ENCODE results near the gene RAD21L1. TPM values are rescaled to one million over a fixed set of nuclear protein-coding genes. Genes with fewer than 3 reads are reported as not detected.

Gene RAD21L1
- total and polyA plus RNA-seq, 2 donors (not counting 3 experiments of a cell fraction or from before 2014, with no cell fraction given), result 0.06 TPM; not detected in 1

GRCh38 chr20:1272368-1273100 is 46.7 kb downstream of the RAD21L1 start:
- Histone ChIP-seq H3K4me3 (replicated peaks in 1 of 3; ENCODE audit: insufficient read depth in 1 of 3, low read depth in 1 of 3, low read length in 3 of 3) (no peak overlapping the region), H2AFZ (ENCODE audit: low read depth, low read length) (no peak overlapping the region), H3K27me3 (ENCODE audit: control insufficient read depth in 2 of 2, insufficient read depth in 2 of 2, low read length in 2 of 2) (no peaks in the 10 kb centered on the region), H3K79me2 (ENCODE audit: control insufficient read depth, insufficient read depth, low read length) (no peaks in the 10 kb centered on the region), H3K9me3 (replicated peaks; ENCODE audit: control insufficient read depth, insufficient read depth, low read length) (no peaks in the 10 kb centered on the region), H3K9ac (replicated peaks; ENCODE audit: extremely low read depth, insufficient read depth, low read length) (no peak overlapping the region), H3K9me1 (replicated peaks; ENCODE audit: control insufficient read depth, extremely low read depth, insufficient read depth, low read length) (no peaks in the 10 kb centered on the region), H3K4me1 (ENCODE audit: control insufficient read depth, extremely low read depth, insufficient read depth, low read length) (no peaks in the 10 kb centered on the region), H4K20me1 (replicated peaks; ENCODE audit: control insufficient read depth, extremely low read depth, insufficient read depth, low read length) (no peaks in the 10 kb centered on the region), H3K36me3 (ENCODE audit: control insufficient read depth in 2 of 2, extremely low read depth in 1 of 2, insufficient read depth in 2 of 2, low read length in 2 of 2) (peaks cover 0 to 1% of the 10 kb centered on the region in 2 experiments), H3K27ac (ENCODE audit: insufficient read depth, low read depth, low read length) (no peak overlapping the region), H3K4me2 (ENCODE audit: insufficient read depth, low read length) (no peak overlapping the region)
- no TSS peak for BruUV-seq (replicated peaks)
- no peak for FAIRE-seq
- dilution Hi-C loops (cut with MboI; ENCODE audit: extremely low pct_ligation_motif_present, low sequenced_read_pairs), result no loop called here
- intact Hi-C loops (cut with micrococcal nuclease), result no loop called here
- no peak for DNase-seq (ENCODE audit: low read depth, low spot score)
- no peak for TF ChIP-seq GATA2 (IDR thresholded peaks at IDR 0.05; ENCODE audit: insufficient read depth, insufficient read length, low read depth, low read length)
- TF ChIP-seq FOS (IDR thresholded peaks at IDR 0.05; ENCODE audit: borderline replicate concordance, insufficient read depth, low read length), result no peak
- no peak for TF ChIP-seq EZH2 (IDR thresholded peaks at IDR 0.05; ENCODE audit: borderline replicate concordance, low read depth, low read length, severe bottlenecking)
- no peak for TF ChIP-seq POLR2AphosphoS5 (IDR thresholded peaks at IDR 0.05; ENCODE audit: insufficient read depth, low read depth, low read length)
- TF ChIP-seq POLR2A (IDR thresholded peaks at IDR 0.05; ENCODE audit: low read depth, low read length), result no peak
- TF ChIP-seq CTCF (IDR thresholded peaks at IDR 0.05; ENCODE audit: extremely low read depth in 1 of 2, insufficient read depth in 1 of 2, low read depth in 1 of 2, low read length in 2 of 2), result no peak
- no peak for TF ChIP-seq MYC (IDR thresholded peaks at IDR 0.05; ENCODE audit: low read depth, low read length)
- TF ChIP-seq JUN (IDR thresholded peaks at IDR 0.05; ENCODE audit: borderline replicate concordance, insufficient read depth, insufficient read length, low read depth), result no peak
- TF ChIP-seq, protein P1, sequence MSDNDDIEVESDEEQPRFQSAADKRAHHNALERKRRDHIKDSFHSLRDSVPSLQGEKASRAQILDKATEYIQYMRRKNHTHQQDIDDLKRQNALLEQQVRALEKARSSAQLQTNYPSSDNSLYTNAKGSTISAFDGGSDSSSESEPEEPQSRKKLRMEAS (IDR thresholded peaks at IDR 0.05; ENCODE audit: insufficient read depth, insufficient read length), result no peak
- CTCF ChIA-PET, result interaction anchor here (1.0 to 1.2 kb wide), 3 partner anchors 11 to 28 kb away, joined by 3 read pairs; no protein-coding TSS in a partner anchor
- POLR2A ChIA-PET, result no interaction called here
